HG03097 (cell line): ENCODE results near the gene SWAP70.
"Not testable (repeated sequence)": the region's sequence is repeated elsewhere in the genome, so short reads cannot be mapped to it uniquely, and the experiment has no call there.

Source experiments
- ATAC-seq: cut with Tn5 transposase; IDR thresholded peaks from one replicate; pipeline ENCODE4 v1.9.1; 2021; ENCODE audit not compliant: unreplicated experiment, low FRiP score

SWAP70 gene

GRCh38 chr11:9717719-9718118, 53.8 kb downstream of the SWAP70 start:
- no peak for ATAC-seq

DNA sequence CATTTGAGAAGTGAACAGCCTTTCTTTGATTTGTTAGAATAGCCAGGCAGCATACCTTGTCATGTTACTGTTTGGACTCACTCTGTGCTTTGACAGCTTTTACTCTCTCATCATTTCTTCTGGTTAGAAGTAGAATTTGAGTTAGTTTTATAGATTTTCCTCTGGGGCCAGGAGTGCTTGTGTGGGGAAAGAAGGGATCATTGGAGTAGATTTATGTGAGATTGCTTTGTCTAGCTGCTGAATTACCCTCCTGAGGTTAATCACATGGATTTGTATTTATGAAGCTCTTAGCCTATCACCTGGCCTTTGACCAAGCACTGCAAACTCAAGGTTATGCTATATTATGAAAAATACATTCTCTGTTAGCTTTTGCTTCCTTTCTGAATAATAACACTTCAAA, 54.3 kb downstream of the SWAP70 start:
- ATAC-seq, result no peak

DNA sequence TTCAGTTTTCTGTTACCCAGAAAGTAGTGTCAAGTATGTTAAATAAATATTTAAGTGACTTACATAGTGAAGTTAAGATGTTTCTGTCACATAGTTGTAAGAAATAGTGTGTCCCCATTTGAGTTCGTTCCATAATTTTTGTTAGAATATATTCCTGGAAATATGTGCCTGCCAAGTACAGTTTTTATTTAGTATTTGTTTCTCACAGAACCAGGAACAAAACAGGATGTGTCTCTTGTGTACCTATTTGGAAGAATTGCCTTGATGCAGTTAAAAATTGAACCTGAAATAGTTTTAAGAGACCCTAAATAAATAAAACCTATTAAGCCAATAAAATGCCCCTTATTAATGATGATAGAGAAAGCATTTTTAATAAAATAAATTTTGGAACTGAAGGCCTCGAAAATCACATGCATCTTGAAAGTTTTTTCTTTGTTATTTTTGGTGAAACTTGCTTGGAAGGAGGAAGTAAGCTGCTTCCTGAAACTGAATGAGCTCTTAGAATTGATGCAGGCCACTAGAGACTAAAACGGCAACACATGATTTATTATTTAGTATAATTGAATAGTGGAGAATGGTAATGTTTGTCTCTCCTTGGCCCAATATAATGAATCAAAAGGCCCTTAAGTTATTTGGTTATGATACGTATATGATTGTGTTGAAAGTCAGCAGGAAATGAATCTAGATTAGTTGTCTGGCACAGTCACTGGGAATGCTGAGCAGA, 55.9 kb downstream of the SWAP70 start:
- ATAC-seq, result no peak

DNA sequence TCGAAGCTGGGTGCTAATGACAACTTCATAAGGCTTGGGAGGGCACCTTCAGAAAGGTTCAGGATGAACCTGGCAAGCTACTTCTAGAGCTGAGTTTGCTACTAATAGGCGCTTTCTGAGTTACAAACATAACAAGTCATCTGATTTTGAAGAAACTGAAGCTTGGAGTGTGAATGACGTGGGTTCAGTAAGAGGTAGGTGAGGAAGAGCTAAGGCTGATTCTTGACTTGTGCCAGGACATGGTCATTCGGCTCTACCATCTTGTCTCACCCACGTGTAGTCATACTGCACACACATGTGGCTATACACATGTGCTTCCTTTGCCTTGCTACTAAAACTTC, 56.4 kb downstream of the SWAP70 start:
- ATAC-seq, result no peak

DNA sequence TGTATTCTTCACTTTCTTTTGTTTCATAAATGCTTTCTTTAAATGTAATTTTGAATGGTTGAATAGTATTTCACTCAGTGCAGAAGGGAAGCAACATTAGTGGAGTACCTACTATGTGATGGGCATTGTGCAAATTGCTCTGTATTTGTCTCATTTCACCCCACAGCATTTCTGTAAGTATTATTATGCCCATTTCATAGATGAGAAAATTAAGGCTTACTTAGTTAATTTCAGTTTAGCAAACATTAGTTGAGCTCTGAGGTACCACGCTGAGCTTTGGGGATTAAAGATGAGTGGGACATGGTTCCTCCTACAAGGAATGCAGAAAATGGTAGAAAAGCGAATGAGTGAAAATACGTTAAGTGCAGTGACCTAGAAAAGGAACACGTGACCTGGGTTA, 58.1 kb downstream of the SWAP70 start:
- ATAC-seq, result no peak

GRCh38 chr11:9722893-9723292, 59.0 kb downstream of the SWAP70 start:
- no peak for ATAC-seq

DNA sequence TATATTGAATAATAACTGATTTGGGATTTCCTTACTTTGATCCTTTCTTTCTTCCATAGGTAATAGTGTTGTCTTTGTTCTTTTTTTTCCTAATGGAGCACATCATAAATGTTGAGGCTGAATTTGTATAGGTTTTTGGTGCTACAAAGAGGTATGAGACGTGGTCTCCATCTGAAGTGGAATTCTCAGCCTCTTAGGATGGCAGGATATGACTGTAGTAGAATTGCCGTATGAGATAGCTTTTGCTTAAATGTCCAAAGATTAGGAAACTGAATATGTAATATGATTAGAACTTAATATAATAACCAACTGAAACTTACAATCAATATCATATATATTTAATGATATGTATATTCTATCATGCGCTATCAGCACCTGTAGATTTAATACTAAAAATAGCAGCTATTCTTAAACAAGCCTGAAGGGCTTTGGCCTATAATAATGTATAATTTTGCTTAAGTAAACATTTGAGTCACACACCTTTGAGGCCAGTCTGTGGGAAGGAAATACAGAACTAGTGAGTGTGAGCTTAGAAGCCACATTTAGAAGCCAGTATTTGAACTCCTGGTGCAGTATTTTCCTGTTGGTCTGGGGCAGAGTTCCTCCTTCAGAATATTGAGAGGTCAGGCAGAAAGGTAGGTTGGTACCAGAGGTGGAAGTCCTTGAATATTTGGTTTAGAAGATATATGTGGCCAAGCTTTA, 62.6 kb downstream of the SWAP70 start:
- ATAC-seq, result no peak

- no peak for ATAC-seq
Measured at GRCh38 chr11:9728058-9728457, 64.2 kb downstream of the SWAP70 start.

DNA sequence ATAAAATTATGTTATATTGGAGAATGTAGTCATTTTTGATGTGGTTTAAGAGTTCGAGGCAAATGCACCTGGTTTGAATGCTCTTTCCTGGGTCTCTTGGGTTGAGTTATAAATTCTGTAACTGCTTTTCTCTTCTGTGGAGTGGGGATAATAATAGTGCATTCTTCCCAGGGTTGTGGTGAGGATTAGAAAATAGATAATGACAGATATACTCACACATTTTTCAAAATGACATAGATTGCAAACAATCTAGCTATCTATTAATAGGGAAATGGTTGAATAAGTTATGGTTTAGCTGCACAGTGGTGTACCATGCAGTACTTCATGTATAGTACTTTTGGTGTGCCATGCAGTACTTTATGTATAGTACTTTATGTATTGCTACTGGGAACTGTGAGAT, 67.4 kb downstream of the SWAP70 start:
- no peak for ATAC-seq

DNA sequence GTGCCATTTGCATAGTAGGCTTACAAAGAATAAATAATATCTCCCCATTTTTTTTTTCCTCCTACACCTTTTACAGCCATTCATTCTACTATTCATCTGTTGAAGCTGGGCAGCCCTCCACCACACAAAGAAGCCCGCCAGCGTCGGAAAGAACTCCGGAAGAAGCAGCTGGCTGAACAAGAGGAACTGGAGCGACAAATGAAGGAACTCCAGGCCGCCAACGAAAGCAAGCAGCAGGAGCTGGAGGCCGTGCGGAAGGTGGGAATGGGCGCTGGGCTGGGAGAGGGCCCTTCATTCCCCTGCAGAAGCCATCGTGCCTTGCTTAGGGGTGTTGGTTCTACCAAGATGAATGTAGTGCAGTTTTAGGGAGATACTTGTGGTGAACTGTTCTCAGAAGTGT, 68.6 kb downstream of the SWAP70 start:
- no peak for ATAC-seq

- no peak for ATAC-seq
Measured at GRCh38 chr11:9733212-9733611, 69.3 kb downstream of the SWAP70 start.

- no peak for ATAC-seq
Measured at GRCh38 chr11:9735236-9735635, 71.4 kb downstream of the SWAP70 start.

DNA sequence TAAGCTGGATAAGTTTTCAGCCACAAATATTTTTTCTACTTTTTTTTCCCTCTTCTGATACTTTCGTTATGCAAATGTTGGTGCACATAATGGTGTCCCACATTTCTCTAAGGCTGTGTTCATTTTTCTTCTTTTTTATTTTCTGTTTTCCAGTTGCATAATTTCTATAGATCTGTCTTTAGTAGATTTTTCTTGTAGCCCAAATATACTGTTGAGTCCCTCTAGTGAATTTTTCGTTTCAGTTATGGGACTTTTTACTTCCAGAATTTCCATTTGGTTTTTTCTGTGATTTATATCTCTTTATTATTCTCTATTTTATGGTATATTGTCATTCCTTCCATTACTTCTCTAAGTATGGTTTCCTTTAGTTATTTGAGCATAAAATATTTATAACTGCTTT, 72.0 kb downstream of the SWAP70 start:
- no peak for ATAC-seq

DNA sequence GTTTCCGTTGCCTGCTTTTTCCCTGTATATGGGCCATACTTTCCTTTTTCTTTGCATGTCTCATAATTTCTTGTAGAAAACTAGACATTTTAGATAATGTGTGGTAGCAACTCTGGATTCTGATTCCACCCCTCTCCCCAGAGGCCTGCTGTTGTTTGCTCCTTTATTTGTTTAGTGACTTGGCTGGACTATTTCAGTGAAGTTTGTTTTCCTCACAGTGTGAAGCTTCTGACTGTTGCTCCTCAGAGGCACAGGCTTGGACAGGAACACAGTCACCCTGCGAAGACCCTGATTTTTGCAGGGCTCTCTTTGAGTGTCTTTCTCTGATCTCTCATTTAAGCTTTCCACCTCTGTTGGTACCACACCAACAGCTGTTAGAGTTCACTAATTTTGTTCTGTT, 72.5 kb downstream of the SWAP70 start:
- no peak for ATAC-seq

- ATAC-seq, result no peak
Measured at GRCh38 chr11:9738116-9738515, 74.2 kb downstream of the SWAP70 start.

GRCh38 chr11:9738707-9739106, 74.8 kb downstream of the SWAP70 start:
- no peak for ATAC-seq

- ATAC-seq, result peak; percentile 48
Measured at GRCh38 chr11:9739123-9739900, 75.4 kb downstream of the SWAP70 start.

DNA sequence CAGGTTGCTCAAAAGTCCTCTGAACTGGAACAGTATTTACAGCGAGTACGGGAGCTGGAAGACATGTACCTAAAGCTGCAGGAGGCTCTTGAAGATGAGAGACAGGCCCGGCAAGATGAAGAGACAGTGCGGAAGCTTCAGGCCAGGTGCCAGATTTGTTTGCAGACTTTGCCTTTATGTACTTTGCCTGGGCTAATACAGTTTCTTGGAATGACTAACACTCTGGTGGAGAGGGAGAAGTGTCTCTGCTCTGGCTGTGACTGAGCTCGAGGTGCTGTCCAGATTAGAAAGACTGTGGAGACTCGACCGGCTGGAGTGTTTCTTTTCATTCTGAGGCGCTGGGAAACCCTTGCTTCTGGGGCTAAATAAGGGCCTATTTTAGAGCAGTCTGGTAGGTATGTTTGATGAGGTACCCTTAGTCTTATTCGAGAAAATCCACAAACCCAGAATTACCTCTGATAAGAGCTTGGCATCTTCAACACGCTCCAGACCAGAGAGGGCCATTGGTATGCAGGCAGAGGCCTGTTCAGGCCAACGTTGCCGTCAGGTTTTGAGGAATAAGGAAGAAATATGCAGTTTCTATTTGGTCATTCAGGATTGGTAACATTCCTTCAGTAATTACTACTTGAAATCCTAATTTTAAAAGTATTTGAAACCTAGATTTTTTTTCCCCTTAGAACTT, 76.5 kb downstream of the SWAP70 start:
- no peak for ATAC-seq

- no peak for ATAC-seq
Measured at GRCh38 chr11:9741260-9741659, 77.4 kb downstream of the SWAP70 start.

- not testable (repeated sequence) for ATAC-seq
Measured at GRCh38 chr11:9743512-9743911, 79.6 kb downstream of the SWAP70 start.
